Muscle of leg (tissue), 16 donors: ENCODE measurements around the gene IQCC. TPM values are rescaled to one million over a fixed set of nuclear protein-coding genes. Genes with fewer than 3 reads are reported as not detected.
"Not testable (repeated sequence)": the region's sequence is repeated elsewhere in the genome, so short reads cannot be mapped to it uniquely, and the experiment has no call there.

ENCODE experiments used
- DNase-seq: peaks from one replicate; pipeline ENCODE4 v3.0.0; 2013
- H3K27ac ChIP-seq: one replicate; pipeline ENCODE4 v1.5.1; 2013; ENCODE audit warnings: mild to moderate bottlenecking, low read length, control low read depth
- H3K27me3 ChIP-seq: one replicate; pipeline ENCODE4 v1.6.1; 2013; ENCODE audit warnings: low read length; ENCODE audit not compliant: control insufficient read depth, insufficient read depth
- H3K36me3 ChIP-seq: one replicate; pipeline ENCODE4 v1.6.1; 2013; ENCODE audit warnings: low read length; ENCODE audit not compliant: control insufficient read depth, insufficient read depth
- H3K4me1 ChIP-seq: one replicate; pipeline ENCODE4 v1.6.1; 2013; ENCODE audit warnings: low read length; ENCODE audit not compliant: control insufficient read depth, insufficient read depth
- H3K4me3 ChIP-seq: one replicate; pipeline ENCODE4 v1.5.1; 2013; ENCODE audit warnings: low read length, control low read depth
- H3K9me3 ChIP-seq: replicated peaks from 2 replicates; pipeline ENCODE4 v1.6.1; 2013; ENCODE audit warnings: low read depth, low read length; ENCODE audit not compliant: control insufficient read depth
- WGBS: methylation state at CpG from one replicate; pipeline ENCODE4 v1.1.5; 2013; ENCODE audit warnings: missing lambda C conversion rate; ENCODE audit not compliant: insufficient coverage; 5-methylcytosine and 5-hydroxymethylcytosine counted together
- long read RNA-seq, 11 donors: transcript quantifications; one replicate each; lab custom pipeline, GENCODE V29; 2026
- polyA plus RNA-seq, 8 donors: library from polyadenylated mRNA; unstranded; fragments of 120-200 nt; gene quantifications; one replicate each; pipeline versions ENCODE4 v1.2.1 to v1.2.3, GENCODE V29; 2013; ENCODE audit warnings: inconsistent platforms in 1 of 8, low replicate concordance in 1 of 8; ENCODE audit not compliant: insufficient read length in 8 of 8, insufficient read depth in 1 of 8
- total RNA-seq: library from RNA; stranded (reverse); fragments of 120-200 nt; gene quantifications from one replicate; pipeline ENCODE4 v1.2.4, GENCODE V29; 2013

IQCC gene
- 2.5 TPM for total RNA-seq
- 1 to 10 TPM; 2.4 to 3.9 (median 3.1) TPM for polyA plus RNA-seq
- long read RNA-seq, donor 1: 0 reads
- long read RNA-seq, donor 2: 0 reads
- long read RNA-seq, donor 3: 0 reads
- long read RNA-seq, donor 4: 0 reads
- long read RNA-seq, donor 5: 0 reads
- long read RNA-seq, donor 6: 0 reads
- long read RNA-seq, donor 7: 0 reads
- long read RNA-seq, donor 8, partial matches to known transcripts: 0 of 1 reads
- long read RNA-seq, donor 8, other reads (novel, unspliced or antisense): 0 of 1 reads
- long read RNA-seq, donor 9: 0 reads
- long read RNA-seq, donor 10, partial matches to known transcripts: 0 of 1 reads
- long read RNA-seq, donor 10, other reads (novel, unspliced or antisense): 0 of 1 reads
- long read RNA-seq, donor 11: 0 reads

DNA sequence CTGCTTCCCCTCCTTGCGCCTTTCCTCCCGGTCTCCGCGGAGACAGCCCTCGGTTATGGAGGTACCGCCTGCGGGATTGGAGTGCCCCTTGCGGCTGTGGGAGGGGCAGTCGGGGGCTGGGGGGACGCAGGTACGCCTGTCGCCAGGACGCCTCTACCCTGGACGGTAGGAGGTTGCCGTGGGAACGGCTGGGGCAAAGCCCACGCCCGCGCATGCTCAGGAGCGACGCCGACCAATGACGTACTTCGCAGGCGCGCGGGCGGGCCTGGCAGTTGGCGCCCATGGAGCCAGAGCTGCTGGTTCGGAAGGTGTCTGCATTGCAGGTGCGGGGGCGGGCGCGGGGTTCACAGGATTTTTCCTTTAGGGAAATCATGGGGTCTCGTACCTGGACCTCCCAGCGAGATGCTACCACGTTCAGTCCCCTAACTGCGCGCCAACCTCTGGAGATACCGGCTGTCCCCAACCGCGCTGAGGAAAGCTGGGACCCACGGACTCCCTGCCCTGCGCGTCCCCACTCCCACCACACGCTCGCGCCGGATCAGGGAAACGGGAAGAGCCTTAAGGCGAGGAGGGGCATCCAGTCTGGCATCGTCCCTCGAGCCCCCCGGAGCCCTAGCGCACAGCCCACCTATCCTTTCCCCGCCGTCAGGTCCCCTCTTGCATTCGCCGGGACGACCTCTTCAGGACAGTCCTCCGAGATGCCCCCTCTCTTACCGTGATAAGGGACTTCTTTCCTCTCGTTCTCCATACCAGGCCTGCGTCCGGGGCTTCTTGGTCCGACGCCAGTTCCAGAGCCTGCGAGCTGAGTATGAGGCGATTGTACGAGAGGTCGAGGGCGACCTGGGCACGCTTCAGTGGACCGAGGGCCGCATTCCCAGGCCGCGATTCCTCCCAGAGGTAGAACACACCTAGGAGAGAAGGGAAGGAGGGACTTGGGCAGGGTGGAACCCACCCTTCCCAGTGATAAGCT lies at the start of gene IQCC:
Gene IQCC, plus strand, starts transcription at position 271 of the 970 bp plus-strand sequence. Its CDS starts 11 bp downstream, at position 282.
- DNase-seq: peak; percentile 91
- WGBS: under 1% methylated on average over 56 of the region's 77 CpGs

DNA sequence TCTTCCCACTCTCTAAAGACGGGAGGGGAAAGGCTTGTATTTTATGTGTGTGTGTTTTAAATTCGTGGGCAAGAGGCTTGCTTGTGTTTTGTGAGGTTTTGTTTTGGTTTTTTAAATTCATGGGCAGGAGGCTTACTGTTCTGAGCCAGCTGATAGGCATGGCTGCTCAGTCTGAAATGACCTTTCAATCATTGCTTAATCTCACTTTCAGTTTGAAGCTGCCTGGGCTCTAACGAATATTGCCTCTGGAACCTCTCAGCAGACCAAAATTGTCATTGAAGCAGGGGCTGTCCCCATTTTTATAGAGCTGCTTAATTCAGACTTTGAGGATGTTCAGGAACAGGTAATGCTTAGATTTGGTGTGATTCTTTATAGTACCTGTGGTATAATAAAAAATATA lies 46.3 kb upstream of the IQCC start:
- Histone ChIP-seq H3K27ac (no peak overlapping the region), H3K4me3 (no peak overlapping the region)
- no CpG with 5 or more reads among the region's 3 CpGs for WGBS

More for the DNA sequence above, at the start of gene IQCC:
- Histone ChIP-seq H3K27ac (peak within 1 kb of the TSS; percentile 67), H3K4me1 (peaks cover 44% of the 10 kb centered on the region), H3K9me3 (no peaks in the 10 kb centered on the region), H3K36me3 (peaks cover 22% of the 10 kb centered on the region), H3K4me3 (peak within 1 kb of the TSS; percentile 90), H3K27me3 (no peaks in the 10 kb centered on the region)

GRCh38 chr1:32163405-32163804 lies 42.1 kb upstream of the IQCC start:
- Histone ChIP-seq H3K27me3 (no peaks in the 10 kb centered on the region), H3K4me3 (no peak overlapping the region)
- WGBS: no CpG with 5 or more reads among the region's 2 CpGs

More for the DNA sequence above, 46.3 kb upstream of the IQCC start:
- H3K9me3 ChIP-seq: no peaks in the 10 kb centered on the region
- no peaks in the 10 kb centered on the region for H3K27me3 ChIP-seq
- peaks cover 2% of the 10 kb centered on the region for H3K4me1 ChIP-seq
- DNase-seq: no peak
- H3K36me3 ChIP-seq: peaks cover 68% of the 10 kb centered on the region

DNA sequence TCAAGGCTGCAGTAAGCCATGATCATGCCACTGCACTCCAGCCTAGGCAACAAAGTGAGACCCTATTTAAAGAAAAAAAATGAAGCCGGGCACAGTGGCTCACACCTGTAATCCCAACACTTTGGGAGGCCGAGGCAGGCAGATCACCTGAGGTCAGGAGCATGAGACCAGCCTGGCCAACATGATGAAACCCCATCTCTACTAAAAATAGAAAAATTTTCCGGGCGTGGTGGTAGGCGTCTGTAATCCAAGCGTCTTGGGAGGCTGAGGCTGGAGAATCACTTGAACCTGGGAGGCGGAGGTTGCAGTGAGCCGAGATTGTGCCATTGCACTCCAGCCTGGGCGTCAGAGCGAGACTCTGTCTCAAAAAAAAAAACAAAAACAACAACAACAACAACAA lies 39.8 kb upstream of the IQCC start:
- H3K27ac ChIP-seq, DNase-seq, H3K4me3 ChIP-seq, H3K4me1 ChIP-seq, H3K27me3 ChIP-seq, H3K9me3 ChIP-seq: not testable (repeated sequence)
- H3K36me3 ChIP-seq: peaks cover 72% of the 10 kb centered on the region
- 89% methylated on average over 3 of the region's 10 CpGs for WGBS

More at GRCh38 chr1:32163405-32163804, 42.1 kb upstream of the IQCC start:
- DNase-seq: no peak
- Histone ChIP-seq H3K36me3 (peaks cover 76% of the 10 kb centered on the region), H3K4me1 (peaks cover 4% of the 10 kb centered on the region), H3K27ac (no peak overlapping the region), H3K9me3 (no peaks in the 10 kb centered on the region)

DNA sequence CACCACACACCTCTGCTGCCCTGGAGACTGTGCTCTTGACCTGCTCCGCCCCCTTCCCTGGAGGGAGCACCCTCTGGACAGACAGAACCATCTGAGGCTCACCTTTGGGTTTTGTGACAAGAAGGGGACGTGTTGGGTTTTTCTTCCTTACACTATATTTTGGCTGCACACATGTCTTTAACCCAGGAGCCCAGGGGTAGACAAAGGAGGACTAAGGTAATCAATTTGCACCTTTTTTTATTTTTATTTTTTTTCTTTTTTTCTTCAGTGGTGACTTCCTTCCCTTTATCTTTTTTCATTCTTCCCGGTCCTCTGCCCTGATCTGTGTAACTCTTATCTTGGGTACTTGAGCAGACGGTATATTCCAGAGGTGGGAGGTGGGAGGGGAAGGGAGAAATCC lies 34.5 kb upstream of the IQCC start:
- no peaks in the 10 kb centered on the region for H3K4me1 ChIP-seq
- H3K27ac ChIP-seq: no peak overlapping the region
- DNase-seq: no peak
- no peaks in the 10 kb centered on the region for H3K9me3 ChIP-seq
- no CpG with 5 or more reads among the region's 4 CpGs for WGBS
- peaks cover 77% of the 10 kb centered on the region for H3K36me3 ChIP-seq
- H3K4me3 ChIP-seq: no peak overlapping the region
- no peaks in the 10 kb centered on the region for H3K27me3 ChIP-seq

DNA sequence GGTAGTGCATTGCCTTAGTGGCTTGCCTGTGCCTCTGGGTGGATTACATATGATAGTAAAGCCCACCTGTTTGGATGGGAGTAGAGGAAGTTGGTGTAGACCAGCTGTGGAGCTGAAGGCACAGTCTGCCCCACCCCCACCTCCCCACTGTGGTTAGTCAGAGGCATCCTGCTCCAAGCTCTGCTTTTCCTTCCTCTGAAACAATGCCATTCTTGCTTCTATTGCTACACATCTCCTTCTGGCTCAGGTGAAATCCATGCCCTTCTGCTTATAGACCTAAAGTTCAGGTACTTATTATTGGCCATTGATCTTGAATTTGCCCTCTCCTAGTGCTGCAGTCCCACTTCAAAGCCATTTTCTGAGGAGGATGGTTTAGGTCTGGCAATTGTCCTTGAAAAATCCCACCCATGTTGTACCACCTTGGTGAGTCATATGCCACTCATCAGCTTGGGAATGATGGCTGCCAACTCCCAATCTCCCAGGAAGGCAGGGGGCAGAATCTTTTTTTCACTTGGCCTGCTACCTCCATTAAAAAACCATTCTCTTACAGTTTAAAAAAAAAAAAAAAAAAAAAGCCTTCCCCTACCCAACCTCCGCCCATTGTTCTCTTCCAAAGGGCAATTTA lies 32.7 kb upstream of the IQCC start:
- no peak overlapping the region for H3K27ac ChIP-seq
- H3K9me3 ChIP-seq: no peaks in the 10 kb centered on the region
- WGBS: 80% methylated on average over 1 of the region's 1 CpG
- H3K36me3 ChIP-seq: peaks cover 63% of the 10 kb centered on the region
- H3K27me3 ChIP-seq: no peaks in the 10 kb centered on the region
- H3K4me3 ChIP-seq: no peak overlapping the region
- DNase-seq: no peak
- no peaks in the 10 kb centered on the region for H3K4me1 ChIP-seq

DNA sequence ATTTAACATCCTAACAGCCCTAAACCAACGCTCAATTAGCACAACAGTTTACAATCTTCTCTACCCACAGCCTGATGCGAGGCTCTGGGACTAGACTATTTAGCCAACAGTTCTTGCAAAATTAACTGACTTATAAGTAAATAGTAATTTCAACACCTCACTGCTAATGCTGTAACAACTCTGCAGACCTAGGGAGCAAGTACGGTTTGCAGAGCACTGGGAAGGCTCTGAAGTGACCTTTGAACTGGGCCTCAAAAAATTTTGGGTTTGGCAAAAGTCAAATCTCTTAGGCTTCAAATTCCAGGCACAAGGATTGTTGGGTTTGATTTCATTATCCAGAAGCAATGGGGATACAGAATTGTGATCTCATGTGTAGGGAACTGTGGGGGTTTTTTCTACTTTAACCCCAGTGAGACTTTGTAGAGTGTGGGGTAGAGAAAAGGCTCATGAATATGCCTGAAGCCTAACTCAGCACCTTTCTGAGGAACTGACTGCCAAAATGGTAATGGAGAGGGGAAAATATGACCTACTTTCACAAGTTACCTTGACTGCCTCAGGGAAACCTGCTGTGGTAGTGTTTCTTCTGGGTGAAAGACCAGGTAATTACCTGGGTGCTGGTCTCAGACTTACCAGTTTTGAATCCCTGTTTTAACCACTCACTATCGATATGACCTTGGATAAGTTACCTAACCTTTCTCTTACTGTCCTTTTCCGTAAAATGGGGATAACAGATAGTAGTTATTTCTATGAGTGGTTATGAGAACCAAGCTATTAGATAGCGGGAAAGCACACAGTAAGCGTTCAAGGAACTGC lies 26.9 kb upstream of the IQCC start:
- Histone ChIP-seq H3K27me3 (no peaks in the 10 kb centered on the region), H3K9me3 (no peaks in the 10 kb centered on the region), H3K27ac (peak overlapping the region; percentile 98), H3K4me1 (peaks cover 27% of the 10 kb centered on the region), H3K4me3 (no peak overlapping the region), H3K36me3 (peaks cover 31% of the 10 kb centered on the region)
- DNase-seq: no peak
- WGBS: 67% methylated on average over 3 of the region's 7 CpGs

GRCh38 chr1:32179193-32179442 lies 26.4 kb upstream of the IQCC start:
- H3K27me3 ChIP-seq: no peaks in the 10 kb centered on the region
- DNase-seq: no peak
- H3K4me1 ChIP-seq: peaks cover 27% of the 10 kb centered on the region
- WGBS: 13% methylated on average over 1 of the region's 7 CpGs
- peaks cover 30% of the 10 kb centered on the region for H3K36me3 ChIP-seq
- no peaks in the 10 kb centered on the region for H3K9me3 ChIP-seq
- H3K4me3 ChIP-seq: peak overlapping the region; percentile 94
- H3K27ac ChIP-seq: peak overlapping the region; percentile 98

DNA sequence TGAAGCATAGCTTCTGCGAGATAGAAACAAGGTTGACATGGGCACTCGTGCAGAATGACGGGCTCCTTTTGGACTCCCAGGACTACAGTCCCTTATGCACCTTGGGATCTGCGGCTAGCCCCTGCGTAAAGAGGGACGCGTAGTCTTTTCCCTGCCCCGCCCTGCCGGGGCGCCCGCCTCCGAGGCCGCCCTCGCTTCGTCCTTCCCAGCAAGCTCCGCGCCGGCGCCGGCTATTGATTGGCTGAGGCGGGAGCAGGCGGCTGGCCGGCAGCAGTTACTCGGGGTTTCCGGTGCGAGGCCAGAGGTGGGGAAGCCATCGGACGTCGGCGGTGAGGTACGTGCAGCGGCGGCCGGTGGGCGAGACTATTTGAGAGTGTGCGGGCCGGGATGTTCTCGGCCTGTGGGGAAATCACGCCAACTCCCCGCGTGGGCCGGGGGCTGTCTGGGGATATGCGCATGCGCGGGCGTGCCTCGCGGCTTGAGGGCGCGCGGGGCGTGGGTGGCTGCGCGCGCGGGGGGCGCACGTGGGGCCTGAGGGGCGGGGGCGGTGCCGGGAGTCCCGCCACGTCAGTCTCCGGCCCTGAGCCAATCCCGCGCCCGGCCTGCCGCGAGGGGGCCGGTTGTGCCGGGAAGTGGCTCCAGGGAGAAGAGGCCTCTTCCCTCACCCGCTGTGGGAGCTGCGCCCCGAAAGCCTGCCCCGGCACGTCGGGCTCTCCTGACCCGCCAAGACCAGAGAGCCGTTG lies 25.9 kb upstream of the IQCC start, which contains the start of gene TXLNA:
Gene TXLNA, plus strand, starts transcription at position 233 of the 743 bp plus-strand sequence. CDS start 671 bp downstream, outside the sequence.
- peak; percentile 98 for DNase-seq
- under 1% methylated on average over 79 of the region's 79 CpGs for WGBS
- H3K4me3 ChIP-seq: peak within 1 kb of the TSS; percentile 94
- H3K36me3 ChIP-seq: peaks cover 35% of the 10 kb centered on the region
- no peaks in the 10 kb centered on the region for H3K9me3 ChIP-seq
- H3K27ac ChIP-seq: peak within 1 kb of the TSS; percentile 98
- H3K27me3 ChIP-seq: no peaks in the 10 kb centered on the region
- H3K4me1 ChIP-seq: peaks cover 27% of the 10 kb centered on the region
